ENCODE measurements around the gene PMM1. TPM values are rescaled to one million over a fixed set of nuclear protein-coding genes. Genes with fewer than 3 reads are reported as not detected.
A peak's percentile ranks its signal among the peaks of the same experiment; 100 is the strongest.
"Not testable (repeated sequence)": the region's sequence is repeated elsewhere in the genome, so short reads cannot be mapped to it uniquely, and the experiment has no call there.

The PMM1 gene
- total RNA-seq, 4 donors from 2014 or later: 44.0 to 60.4 (median 50.1) TPM

- DNase-seq (ENCODE audit: low spot score in 2 of 2): no peak
- no peak overlapping the region for H3K4me3 ChIP-seq (ENCODE audit: low read depth, poor library complexity, severe bottlenecking)
- TF ChIP-seq POLR2A (IDR thresholded peaks at IDR 0.05) (no peak), CTCF (IDR thresholded peaks at IDR 0.05) (no peak)
- WGBS, 2 donors: 95 to 96% methylated on average over 9 of the region's 9 CpGs
- intact Hi-C loops (cut with DNase I; ENCODE audit: low total_unique reads): no loop called here
Observed at GRCh38 chr22:41578818-41579217, 10.8 kb downstream of the PMM1 start.

DNA sequence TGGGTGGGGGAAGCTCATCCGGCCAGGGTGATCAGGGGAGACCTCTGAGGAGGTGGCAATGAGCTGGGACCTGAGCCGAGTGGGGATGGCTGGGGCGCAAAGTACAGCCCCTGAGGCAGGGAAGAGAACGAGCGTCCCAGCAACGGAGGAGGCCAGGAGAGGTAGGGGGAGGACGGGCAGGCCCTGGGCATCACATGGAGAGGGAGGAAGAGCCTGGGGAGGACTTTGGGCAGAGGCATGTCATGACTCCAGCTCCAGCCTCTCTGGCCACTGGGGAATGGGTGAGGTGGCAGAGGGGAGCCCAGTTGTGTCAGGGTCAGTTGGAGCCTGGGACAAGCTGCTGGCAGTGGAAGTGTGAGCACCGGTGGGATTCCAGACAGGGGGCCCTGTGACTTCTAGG lies 11.5 kb downstream of the PMM1 start:
- intact Hi-C loops (cut with DNase I; ENCODE audit: low total_unique reads): no loop called here
- no peak for DNase-seq (ENCODE audit: low spot score in 2 of 2)
- 86 to 89% methylated on average over 8 of the region's 8 CpGs for WGBS, 2 donors
- no peak overlapping the region for H3K4me3 ChIP-seq (ENCODE audit: low read depth, poor library complexity, severe bottlenecking)
- TF ChIP-seq CTCF (IDR thresholded peaks at IDR 0.05): no peak
- TF ChIP-seq POLR2A (IDR thresholded peaks at IDR 0.05): no peak

DNA sequence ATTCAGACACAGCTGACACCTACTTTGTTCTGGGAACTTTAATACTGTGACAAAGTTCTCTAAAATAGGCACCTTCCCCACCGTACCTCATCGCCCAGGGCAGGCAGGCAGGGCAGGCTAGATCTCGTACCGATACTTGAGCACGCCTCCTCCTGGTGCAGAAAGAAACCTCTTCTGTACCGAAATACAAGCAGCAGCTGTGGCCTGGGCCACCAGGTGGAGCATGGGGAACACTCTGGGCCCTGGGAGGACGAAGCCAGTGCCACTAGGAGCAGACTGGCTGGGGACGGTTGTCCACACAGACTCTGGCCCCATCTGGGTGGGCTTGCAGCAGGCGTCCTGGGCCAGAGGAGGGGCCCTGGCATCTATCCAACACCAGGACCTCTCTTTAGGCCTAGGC lies 12.8 kb downstream of the PMM1 start:
- H3K4me3 ChIP-seq (ENCODE audit: low read depth, poor library complexity, severe bottlenecking): no peak overlapping the region
- TF ChIP-seq CTCF (IDR thresholded peaks at IDR 0.05): no peak
- no peak for TF ChIP-seq POLR2A (IDR thresholded peaks at IDR 0.05)
- intact Hi-C loops (cut with DNase I; ENCODE audit: low total_unique reads): no loop called here
- WGBS, 2 donors: 73 to 75% methylated on average over 8 to 9 of the region's 9 CpGs
- no peak for DNase-seq (ENCODE audit: low spot score in 2 of 2)

DNA sequence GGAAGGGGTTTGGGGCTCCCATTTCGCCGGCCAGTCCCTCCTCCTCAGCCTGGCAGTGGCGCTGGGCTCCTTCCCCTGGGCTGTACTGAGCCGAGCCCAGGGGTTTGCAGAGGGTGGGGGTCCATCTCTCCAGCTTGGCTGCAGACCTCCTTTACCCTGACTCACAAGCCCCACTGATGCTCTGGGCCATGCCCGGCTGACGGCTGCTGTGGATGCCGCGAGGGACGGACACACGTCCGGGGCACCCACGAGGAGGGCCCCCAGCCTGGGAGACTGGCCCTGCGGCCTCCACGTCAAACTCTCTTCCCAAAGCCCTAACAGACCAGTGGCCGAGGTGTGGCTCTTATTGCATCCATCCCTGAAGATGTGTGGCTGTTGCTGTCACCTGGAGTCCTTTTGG lies 14.1 kb downstream of the PMM1 start:
- no peak overlapping the region for H3K4me3 ChIP-seq (ENCODE audit: low read depth, poor library complexity, severe bottlenecking)
- TF ChIP-seq POLR2A (IDR thresholded peaks at IDR 0.05) (no peak), CTCF (IDR thresholded peaks at IDR 0.05) (no peak)
- intact Hi-C loops (cut with DNase I; ENCODE audit: low total_unique reads): no loop called here
- DNase-seq (ENCODE audit: low spot score in 2 of 2): no peak
- 89 to 94% methylated on average over 9 to 14 of the region's 15 CpGs for WGBS, 2 donors

DNA sequence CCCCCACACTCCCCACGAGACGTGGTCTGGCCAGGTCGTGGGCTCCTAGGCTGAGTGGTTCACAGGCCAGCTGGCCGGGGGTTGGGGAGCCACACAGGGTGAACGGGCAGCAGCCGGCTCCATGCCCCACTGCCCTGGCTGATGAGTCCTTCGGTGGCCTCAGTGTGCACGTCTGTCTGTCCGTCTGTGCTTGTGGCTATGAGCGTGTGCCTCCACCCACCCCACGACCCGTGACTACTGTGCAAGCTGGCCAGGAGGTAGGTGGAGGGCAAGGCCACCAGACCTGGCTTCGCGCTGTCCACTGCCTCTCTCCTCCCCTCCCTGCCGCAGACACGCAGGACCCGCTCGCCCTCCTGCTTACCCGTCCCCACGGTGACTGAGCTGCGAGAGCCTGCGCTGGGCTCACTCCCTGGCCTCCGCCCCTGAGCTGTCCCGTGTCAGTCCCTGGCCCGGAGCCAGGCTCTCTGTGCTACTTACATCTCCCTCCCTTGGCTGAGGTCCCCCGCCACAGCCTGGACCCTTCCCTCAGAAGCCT lies 14.7 kb downstream of the PMM1 start:
- no peak for TF ChIP-seq POLR2A (IDR thresholded peaks at IDR 0.05)
- TF ChIP-seq CTCF (IDR thresholded peaks at IDR 0.05): no peak
- WGBS, 2 donors: 53 to 73% methylated on average over 16 to 24 of the region's 26 CpGs
- peak; percentile 45 to 91 for DNase-seq (ENCODE audit: low spot score in 2 of 2)
- H3K4me3 ChIP-seq (ENCODE audit: low read depth, poor library complexity, severe bottlenecking): no peak overlapping the region
- intact Hi-C loops (cut with DNase I; ENCODE audit: low total_unique reads): no loop called here

GRCh38 chr22:41573677-41574076 lies 16.0 kb downstream of the PMM1 start:
- no peak overlapping the region for H3K4me3 ChIP-seq (ENCODE audit: low read depth, poor library complexity, severe bottlenecking)
- intact Hi-C loops (cut with DNase I; ENCODE audit: low total_unique reads): no loop called here
- WGBS, 2 donors: 94 to 95% methylated on average over 11 of the region's 11 CpGs
- no peak for DNase-seq (ENCODE audit: low spot score in 2 of 2)
- TF ChIP-seq POLR2A (IDR thresholded peaks at IDR 0.05) (no peak), CTCF (IDR thresholded peaks at IDR 0.05) (no peak)

GRCh38 chr22:41572305-41572704 lies 17.3 kb downstream of the PMM1 start:
- H3K4me3 ChIP-seq (ENCODE audit: low read depth, poor library complexity, severe bottlenecking); DNase-seq (ENCODE audit: low spot score in 2 of 2); intact Hi-C loops (cut with DNase I; ENCODE audit: low total_unique reads): not testable (repeated sequence)
- 86 to 96% methylated on average over 3 of the region's 3 CpGs for whole genome bisulfite sequencing, 2 donors
